ENCODE results near the gene SLC29A3.

The SLC29A3 gene

GRCh38 chr10:71409516-71410104, 90.6 kb downstream of the SLC29A3 start:
- no peaks in the 10 kb centered on the region for H3K36me3 ChIP-seq
- TF ChIP-seq CTCF (IDR thresholded peaks at IDR 0.05; ENCODE audit: low read depth, low read length) = no peak
- H3K4me3 ChIP-seq (ENCODE audit: low read depth, low read length) = no peak overlapping the region
- H3K4me1 ChIP-seq = no peaks in the 10 kb centered on the region
- no peak for DNase-seq
- no peaks in the 10 kb centered on the region for H3K27me3 ChIP-seq
- H3K9me3 ChIP-seq = no peaks in the 10 kb centered on the region

Data from BE2C (cell line).